Loucy (cell line): ENCODE data around the gene DCPS.

Experiments
- EZH2phosphoT487 ChIP-seq: fragments of 200-600 bp; IDR thresholded peaks from 2 replicates; pipeline ENCODE4 v1.6.1; 2018; ENCODE audit warnings: antibody characterized with exemption, mild to moderate bottlenecking, moderate library complexity, borderline replicate concordance
- TF ChIP-seq, protein P1 (sequence below): fragments of 200-600 bp; sonication (generic); conservative IDR thresholded peaks from 2 replicates; pipeline ENCODE4 v1.5.1; 2014; ENCODE audit warnings: mild to moderate bottlenecking, antibody characterized with exemption, low read length

DNA sequence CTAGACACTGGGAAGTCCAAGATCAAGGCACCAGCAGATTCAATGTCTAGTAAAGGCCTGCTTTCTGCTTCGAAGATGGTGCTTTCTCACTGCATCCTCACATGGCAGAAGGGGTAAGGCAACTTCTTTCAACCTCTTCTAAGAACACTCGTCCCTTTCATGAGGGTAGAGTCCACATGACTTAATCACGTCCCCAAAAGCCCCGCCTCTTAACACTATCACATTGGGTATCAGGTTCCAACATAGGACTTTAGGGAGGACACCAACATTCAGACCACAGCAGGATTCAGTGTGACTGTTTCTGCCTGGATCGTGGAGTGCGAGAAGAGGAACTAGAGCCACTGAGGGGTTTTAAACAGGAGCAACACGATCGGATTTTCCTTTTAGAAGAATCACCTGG lies 24.7 kb upstream of the DCPS start:
- TF ChIP-seq, protein P1, sequence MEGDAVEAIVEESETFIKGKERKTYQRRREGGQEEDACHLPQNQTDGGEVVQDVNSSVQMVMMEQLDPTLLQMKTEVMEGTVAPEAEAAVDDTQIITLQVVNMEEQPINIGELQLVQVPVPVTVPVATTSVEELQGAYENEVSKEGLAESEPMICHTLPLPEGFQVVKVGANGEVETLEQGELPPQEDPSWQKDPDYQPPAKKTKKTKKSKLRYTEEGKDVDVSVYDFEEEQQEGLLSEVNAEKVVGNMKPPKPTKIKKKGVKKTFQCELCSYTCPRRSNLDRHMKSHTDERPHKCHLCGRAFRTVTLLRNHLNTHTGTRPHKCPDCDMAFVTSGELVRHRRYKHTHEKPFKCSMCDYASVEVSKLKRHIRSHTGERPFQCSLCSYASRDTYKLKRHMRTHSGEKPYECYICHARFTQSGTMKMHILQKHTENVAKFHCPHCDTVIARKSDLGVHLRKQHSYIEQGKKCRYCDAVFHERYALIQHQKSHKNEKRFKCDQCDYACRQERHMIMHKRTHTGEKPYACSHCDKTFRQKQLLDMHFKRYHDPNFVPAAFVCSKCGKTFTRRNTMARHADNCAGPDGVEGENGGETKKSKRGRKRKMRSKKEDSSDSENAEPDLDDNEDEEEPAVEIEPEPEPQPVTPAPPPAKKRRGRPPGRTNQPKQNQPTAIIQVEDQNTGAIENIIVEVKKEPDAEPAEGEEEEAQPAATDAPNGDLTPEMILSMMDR = no peak
- TF ChIP-seq EZH2phosphoT487 = no peak
